ENCODE measurements around the gene NFATC2.
"Not testable (repeated sequence)": the region's sequence is repeated elsewhere in the genome, so short reads cannot be mapped to it uniquely, and the experiment has no call there.

The NFATC2 gene

DNA sequence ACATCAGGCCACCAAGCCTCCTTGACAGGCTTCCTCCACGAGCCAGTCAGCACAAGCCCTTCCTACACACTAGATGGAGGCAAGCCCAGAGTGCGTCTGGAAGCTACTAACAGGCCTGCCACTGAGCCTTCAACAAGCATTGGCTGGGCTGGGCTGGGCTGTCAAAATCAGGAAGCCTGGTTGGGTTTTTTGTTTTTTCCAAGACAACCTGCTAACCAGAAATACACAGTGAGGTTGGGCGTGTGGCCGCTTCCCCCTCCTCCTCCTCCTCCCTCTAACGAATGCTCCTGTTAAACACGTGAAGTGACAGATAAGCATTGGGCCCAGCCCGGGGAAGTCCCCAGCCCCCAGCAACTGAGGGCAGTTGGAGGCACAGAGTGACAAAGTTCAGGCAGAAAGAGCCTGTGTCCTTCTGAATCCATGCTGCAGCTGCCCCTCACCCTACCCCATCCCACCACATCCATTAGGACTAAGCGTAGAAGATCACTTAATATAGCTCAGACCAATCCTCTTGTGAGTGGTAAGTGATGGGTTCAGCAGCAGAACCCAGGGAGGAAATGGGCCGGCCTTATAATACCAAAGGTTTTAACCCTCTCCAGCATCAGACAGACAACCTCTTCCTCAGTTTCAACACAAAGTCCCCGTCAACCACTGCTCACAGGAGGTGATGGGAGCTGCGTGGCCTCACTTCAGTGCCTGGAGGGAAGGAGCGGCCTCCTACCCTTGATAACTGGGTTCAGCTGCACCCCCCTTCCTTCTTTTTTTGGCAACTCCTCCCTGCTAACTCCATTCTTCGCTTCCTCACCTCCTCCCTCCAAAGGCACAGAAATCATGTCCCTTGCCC lies 1.1 kb downstream of the NFATC2 start:
- no peak for DNase-seq
- Histone ChIP-seq H3K27ac (no peak overlapping the region), H3K27me3 (ENCODE audit: insufficient read depth, low read depth, severe bottlenecking) (peaks cover 79% of the 10 kb centered on the region), H3K4me3 (ENCODE audit: low read depth, low read length) (no peak overlapping the region), H3K36me3 (no peaks in the 10 kb centered on the region), H3K9me3 (ENCODE audit: severe bottlenecking) (peaks cover 4% of the 10 kb centered on the region)
- TF ChIP-seq CTCF (IDR thresholded peaks at IDR 0.05; ENCODE audit: low read depth, low read length) = no peak

DNA sequence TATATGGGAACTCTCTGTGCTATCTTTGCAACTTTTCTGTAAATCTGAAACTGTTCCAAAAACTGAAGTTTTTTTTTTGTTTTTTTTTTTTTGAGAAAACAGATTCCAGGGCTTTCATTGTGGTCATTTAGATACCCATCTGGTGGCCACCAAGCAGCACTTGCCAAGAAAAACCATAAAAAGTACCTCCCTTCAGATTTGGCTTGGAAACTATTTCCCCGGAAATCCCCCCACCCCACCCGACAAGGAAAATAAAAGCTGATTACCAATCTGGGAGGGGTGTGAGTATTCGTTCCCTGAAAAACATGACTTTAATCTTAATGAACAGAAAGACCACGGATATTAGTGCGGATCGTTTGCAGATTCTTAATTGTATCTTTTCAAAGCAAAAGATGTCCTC lies 1.9 kb downstream of the NFATC2 start:
- no peak for TF ChIP-seq CTCF (IDR thresholded peaks at IDR 0.05; ENCODE audit: low read depth, low read length)
- no peak for DNase-seq
- peaks cover 4% of the 10 kb centered on the region for H3K9me3 ChIP-seq (ENCODE audit: severe bottlenecking)
- H3K27me3 ChIP-seq (ENCODE audit: insufficient read depth, low read depth, severe bottlenecking) = peaks cover 85% of the 10 kb centered on the region
- no peaks in the 10 kb centered on the region for H3K36me3 ChIP-seq
- H3K4me3 ChIP-seq (ENCODE audit: low read depth, low read length) = no peak overlapping the region
- no peak overlapping the region for H3K27ac ChIP-seq

DNA sequence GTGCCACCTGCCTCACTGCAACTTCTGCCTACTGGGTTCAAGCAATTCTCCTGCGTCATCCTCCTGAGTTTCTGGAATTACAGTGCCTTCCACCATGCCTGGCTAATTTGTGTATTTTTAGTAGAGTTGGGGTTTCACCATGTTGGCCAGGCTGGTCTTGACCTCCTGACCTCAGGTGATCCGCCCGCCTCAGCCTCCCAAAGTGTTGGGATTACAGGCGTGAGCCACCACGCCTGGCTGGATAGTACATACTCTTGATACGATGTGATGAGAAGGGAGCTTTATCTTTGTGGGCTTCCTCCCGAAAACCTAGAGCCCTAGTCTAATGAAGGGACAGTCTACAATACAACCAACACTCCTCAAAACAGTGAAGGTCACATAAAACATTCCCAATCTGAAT lies 2.4 kb downstream of the NFATC2 start:
- peaks cover 85% of the 10 kb centered on the region for H3K27me3 ChIP-seq (ENCODE audit: insufficient read depth, low read depth, severe bottlenecking)
- H3K9me3 ChIP-seq (ENCODE audit: severe bottlenecking); H3K36me3 ChIP-seq; DNase-seq; H3K4me3 ChIP-seq (ENCODE audit: low read depth, low read length); H3K27ac ChIP-seq: not testable (repeated sequence)

- Histone ChIP-seq H3K36me3 (no peaks in the 10 kb centered on the region), H3K4me3 (ENCODE audit: low read depth, low read length) (no peak overlapping the region), H3K9me3 (ENCODE audit: severe bottlenecking) (peaks cover 4% of the 10 kb centered on the region), H3K27me3 (ENCODE audit: insufficient read depth, low read depth, severe bottlenecking) (peaks cover 88% of the 10 kb centered on the region), H3K27ac (no peak overlapping the region)
- no peak for DNase-seq
- TF ChIP-seq CTCF (IDR thresholded peaks at IDR 0.05; ENCODE audit: low read depth, low read length) = no peak
Observed at GRCh38 chr20:51536116-51537069, 6.1 kb downstream of the NFATC2 start.

- no peaks in the 10 kb centered on the region for H3K36me3 ChIP-seq
Observed at GRCh38 chr20:51535674-51536073, 6.8 kb downstream of the NFATC2 start.

More at GRCh38 chr20:51535674-51536073, 6.8 kb downstream of the NFATC2 start:
- Histone ChIP-seq H3K27me3 (ENCODE audit: insufficient read depth, low read depth, severe bottlenecking) (peaks cover 88% of the 10 kb centered on the region), H3K4me3 (ENCODE audit: low read depth, low read length) (no peak overlapping the region), H3K27ac (no peak overlapping the region), H3K9me3 (ENCODE audit: severe bottlenecking) (peaks cover 4% of the 10 kb centered on the region)
- no peak for TF ChIP-seq CTCF (IDR thresholded peaks at IDR 0.05; ENCODE audit: low read depth, low read length)
- no peak for DNase-seq
